OCI-LY3 (cell line): ENCODE results near the gene IFNG.

ENCODE experiments used
- CTCF ChIP-seq: fragments of 200-600, 300-600 bp; sonication (generic); IDR thresholded peaks from 2 replicates; pipeline ENCODE4 v1.5.1; 2014; ENCODE audit warnings: antibody characterized with exemption, low read length, low read depth
- EZH2phosphoT487 ChIP-seq: fragments of 200-600 bp; shearing (Covaris generic); IDR thresholded peaks from 2 replicates; pipeline ENCODE4 v1.6.1; 2018; ENCODE audit warnings: antibody characterized with exemption, mixed run types, low read depth

DNA sequence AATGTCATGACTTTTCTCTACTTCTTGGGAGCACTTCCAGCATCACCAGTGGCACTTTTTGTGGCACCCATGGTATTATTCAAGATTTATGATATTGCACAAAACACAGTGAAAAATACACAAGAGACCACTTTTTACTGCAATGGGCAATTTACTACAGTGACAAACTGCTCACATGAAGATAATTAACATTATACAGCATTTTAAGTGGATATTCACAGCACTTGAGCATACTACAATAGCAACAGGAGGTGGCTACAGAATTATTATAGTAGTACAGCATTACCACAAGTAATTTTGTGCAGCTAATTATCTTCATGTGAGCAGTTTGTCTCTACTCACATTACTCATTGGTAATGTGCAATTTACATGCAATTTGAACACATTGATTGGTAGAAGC, 47.7 kb upstream of the IFNG start:
- TF ChIP-seq CTCF: no peak
- no peak for TF ChIP-seq EZH2phosphoT487
